HG03066 (cell line): ENCODE measurements around the gene RBM12.

Source experiments
- ATAC-seq: cut with Tn5 transposase; IDR thresholded peaks from one replicate; pipeline ENCODE4 v1.9.1; 2021; ENCODE audit warnings: low read depth; ENCODE audit not compliant: unreplicated experiment

Gene RBM12

GRCh38 chr20:35600993-35601973 lies 63.4 kb downstream of the RBM12 start:
- ATAC-seq, result no peak

- no peak for ATAC-seq
Measured at GRCh38 chr20:35600176-35600992, 64.3 kb downstream of the RBM12 start.

- no peak for ATAC-seq
Measured at GRCh38 chr20:35599776-35600120, 65.0 kb downstream of the RBM12 start.
